HepG2 (cell line): ENCODE data around the gene PDPK1. TPM values are rescaled to one million over a fixed set of nuclear protein-coding genes. Genes with fewer than 3 reads are reported as not detected.
A peak's percentile ranks its signal among the peaks of the same experiment; 100 is the strongest.

Experiments
- ADNP ChIP-seq: sonication (generic); formaldehyde crosslinking; IDR thresholded peaks from 2 replicates; pipeline ENCODE4 v1.4.0; 2020; ENCODE audit warnings: missing genetic modification reagents
- AHR ChIP-seq: IDR thresholded peaks from 2 replicates; pipeline ENCODE4 v1.6.1; 2018; ENCODE audit warnings: missing genetic modification reagents, missing compliant biosample characterization
- BCL3 ChIP-seq: sonication (generic); formaldehyde crosslinking; IDR thresholded peaks from 2 replicates; pipeline ENCODE4 v1.5.1; 2020; ENCODE audit warnings: mild to moderate bottlenecking, missing genetic modification reagents, moderate library complexity
- CEBPG ChIP-seq: IDR thresholded peaks from 2 replicates; pipeline ENCODE4 v1.6.1; 2016
- EED ChIP-seq: sonication (generic); formaldehyde crosslinking; IDR thresholded peaks from 2 replicates; pipeline ENCODE4 v1.5.0; 2020; ENCODE audit warnings: mild to moderate bottlenecking, missing genetic modification reagents
- HMGA1 ChIP-seq: sonication (generic); formaldehyde crosslinking; conservative IDR thresholded peaks from 2 replicates; pipeline ENCODE4 v1.4.0; 2020; ENCODE audit warnings: missing genetic modification reagents
- HNRNPL ChIP-seq: fragments of 200-400 bp; formaldehyde crosslinking; IDR thresholded peaks from 2 replicates; pipeline ENCODE4 v1.6.1; 2017; ENCODE audit warnings: mild to moderate bottlenecking, low read depth, low read length
- KLF6 ChIP-seq: IDR thresholded peaks from 2 replicates; pipeline ENCODE4 v1.8.0; 2016; ENCODE audit warnings: missing biosample characterization, missing genetic modification reagents
- NFE2 ChIP-seq: sonication (generic); formaldehyde crosslinking; IDR thresholded peaks from 2 replicates; pipeline ENCODE4 v1.4.0; 2020; ENCODE audit warnings: missing genetic modification reagents
- ONECUT2 ChIP-seq: sonication (generic); formaldehyde crosslinking; IDR thresholded peaks from 2 replicates; pipeline ENCODE4 v1.4.0; 2020; ENCODE audit warnings: missing genetic modification reagents
- PHF21A ChIP-seq: sonication (generic); formaldehyde crosslinking; IDR thresholded peaks from 2 replicates; pipeline ENCODE4 v1.5.0; 2020; ENCODE audit warnings: mild to moderate bottlenecking, missing genetic modification reagents
- RBAK ChIP-seq: sonication (generic); formaldehyde crosslinking; IDR thresholded peaks from 2 replicates; pipeline ENCODE4 v1.5.1; 2020; ENCODE audit warnings: mild to moderate bottlenecking, missing genetic modification reagents
- RFXAP ChIP-seq: sonication (generic); formaldehyde crosslinking; IDR thresholded peaks from 2 replicates; pipeline ENCODE4 v1.4.0; 2020; ENCODE audit warnings: missing genetic modification reagents, borderline replicate concordance
- SRY ChIP-seq: sonication (generic); formaldehyde crosslinking; IDR thresholded peaks from 2 replicates; pipeline ENCODE4 v1.8.0; 2022; ENCODE audit warnings: mild to moderate bottlenecking, missing genetic modification reagents
- TRIM24 ChIP-seq: sonication (generic); formaldehyde crosslinking; IDR thresholded peaks from 2 replicates; pipeline ENCODE4 v1.8.0; 2022; ENCODE audit warnings: mild to moderate bottlenecking, missing genetic modification reagents
- ZNF101 ChIP-seq: sonication (generic); formaldehyde crosslinking; IDR thresholded peaks from 2 replicates; pipeline ENCODE4 v1.4.0; 2020; ENCODE audit warnings: mild to moderate bottlenecking, low read depth, missing genetic modification reagents, borderline replicate concordance
- ZNF143 ChIP-seq: sonication (generic); formaldehyde crosslinking; IDR thresholded peaks from 2 replicates; pipeline ENCODE4 v1.4.0; 2020; ENCODE audit warnings: missing genetic modification reagents
- ZNF251 ChIP-seq: sonication (generic); formaldehyde crosslinking; IDR thresholded peaks from 2 replicates; pipeline ENCODE4 v1.9.0; 2021; ENCODE audit warnings: mild to moderate bottlenecking, missing genetic modification reagents
- ZNF33A ChIP-seq: sonication (generic); formaldehyde crosslinking; IDR thresholded peaks from 2 replicates; pipeline ENCODE4 v1.5.1; 2020; ENCODE audit warnings: missing genetic modification reagents, mild to moderate bottlenecking, moderate library complexity, borderline replicate concordance
- ZNF777 ChIP-seq: sonication (generic); formaldehyde crosslinking; IDR thresholded peaks from 2 replicates; pipeline ENCODE4 v1.4.0; 2020; ENCODE audit warnings: missing genetic modification reagents
- ZSCAN29 ChIP-seq: sonication (generic); formaldehyde crosslinking; conservative IDR thresholded peaks from 2 replicates; pipeline ENCODE4 v1.4.0; 2020; ENCODE audit warnings: mild to moderate bottlenecking, missing genetic modification reagents
- polyA plus RNA-seq, 8 experiments: library from polyadenylated mRNA; depleted of rRNA in 3 of 8; stranded (reverse) in 7 of 8; unstranded in 1 of 8; fragments of >200 nt; fragmentation: Illumina TruSeq in 4 of 8; extraction: Trizol in 4 of 8; gene quantifications; 2 replicates each; pipeline versions ENCODE4 v1.2.1 to v1.2.3, GENCODE V29; 2011 to 2016; ENCODE audit warnings: low read depth in 4 of 8, missing spikeins in 1 of 8, mixed read lengths in 1 of 8; ENCODE audit not compliant: insufficient read depth in 1 of 8
- total RNA-seq, 5 experiments: library from RNA; depleted of rRNA; stranded (reverse); fragments of >200 nt; fragmentation: Illumina TruSeq; extraction: Trizol; gene quantifications; 2 replicates each; pipeline ENCODE4 v1.2.3, GENCODE V29; 2016; ENCODE audit warnings: low read depth in 1 of 5
- TF ChIP-seq, protein P1 (sequence below): IDR thresholded peaks from 2 replicates; pipeline ENCODE4 v1.6.1; 2016; ENCODE audit warnings: missing genetic modification reagents, missing compliant biosample characterization
- TF ChIP-seq, protein P2 (sequence below): sonication (generic); IDR thresholded peaks from 2 replicates; pipeline ENCODE4 v1.6.1; 2016; ENCODE audit warnings: low read depth, borderline replicate concordance
- TF ChIP-seq, protein P3 (sequence below): sonication (generic); formaldehyde crosslinking; IDR thresholded peaks from 2 replicates; pipeline ENCODE4 v1.9.0; 2021; ENCODE audit warnings: missing genetic modification reagents, borderline replicate concordance

Gene PDPK1
- total and polyA plus RNA-seq, 2 of the 13 experiments (the other 11 are each of a cell fraction or from before 2014, with no cell fraction given) = 59.6 to 129 TPM

DNA sequence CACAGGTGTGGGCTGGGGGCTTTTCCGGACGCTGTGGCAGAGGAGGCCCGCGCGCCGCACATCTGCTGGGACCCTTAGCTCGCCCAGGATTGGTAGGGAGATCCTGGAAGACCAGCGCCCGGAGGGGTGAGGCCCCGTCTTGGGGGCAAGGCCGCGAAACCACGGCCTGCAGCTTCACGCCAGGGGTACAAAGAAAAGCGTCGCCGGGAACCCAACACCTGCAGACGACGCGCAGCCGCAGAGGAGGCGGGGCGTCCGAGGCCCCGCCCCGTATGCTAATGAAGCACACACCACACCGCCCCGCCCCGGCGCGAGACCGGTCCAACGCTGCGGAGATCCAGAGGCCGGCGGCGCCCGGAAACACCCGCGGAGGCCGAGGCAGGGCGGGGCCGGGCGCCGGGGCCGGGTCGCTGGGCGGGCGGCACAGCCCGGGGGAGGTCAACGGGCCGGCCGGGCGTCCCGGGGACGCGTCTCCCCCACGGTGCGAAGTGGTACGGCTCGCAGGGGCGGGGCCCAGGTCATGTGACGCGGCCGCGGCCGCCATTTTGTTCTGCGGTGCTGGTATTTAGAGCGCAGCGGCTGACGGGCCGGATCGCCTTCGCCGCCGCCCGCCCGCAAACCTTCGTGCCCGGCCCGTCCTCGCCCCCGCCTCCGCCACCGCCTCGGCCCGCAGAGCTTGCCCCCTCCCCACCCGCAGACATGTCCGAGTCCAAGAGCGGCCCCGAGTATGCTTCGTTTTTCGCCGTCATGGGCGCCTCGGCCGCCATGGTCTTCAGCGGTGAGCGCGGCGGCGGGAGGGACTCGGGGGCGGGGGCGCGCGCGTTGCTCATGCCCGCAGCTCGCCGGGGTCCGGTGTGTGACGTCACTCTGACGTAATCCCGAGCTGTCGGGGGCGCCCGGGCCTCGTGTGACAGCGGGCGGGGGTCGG lies 24.2 kb upstream of the PDPK1 start, which contains the start of gene ATP6V0C (continued):
- TF ChIP-seq, protein P1, sequence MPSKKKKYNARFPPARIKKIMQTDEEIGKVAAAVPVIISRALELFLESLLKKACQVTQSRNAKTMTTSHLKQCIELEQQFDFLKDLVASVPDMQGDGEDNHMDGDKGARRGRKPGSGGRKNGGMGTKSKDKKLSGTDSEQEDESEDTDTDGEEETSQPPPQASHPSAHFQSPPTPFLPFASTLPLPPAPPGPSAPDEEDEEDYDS = peak; percentile 93
- TF ChIP-seq, protein P2, sequence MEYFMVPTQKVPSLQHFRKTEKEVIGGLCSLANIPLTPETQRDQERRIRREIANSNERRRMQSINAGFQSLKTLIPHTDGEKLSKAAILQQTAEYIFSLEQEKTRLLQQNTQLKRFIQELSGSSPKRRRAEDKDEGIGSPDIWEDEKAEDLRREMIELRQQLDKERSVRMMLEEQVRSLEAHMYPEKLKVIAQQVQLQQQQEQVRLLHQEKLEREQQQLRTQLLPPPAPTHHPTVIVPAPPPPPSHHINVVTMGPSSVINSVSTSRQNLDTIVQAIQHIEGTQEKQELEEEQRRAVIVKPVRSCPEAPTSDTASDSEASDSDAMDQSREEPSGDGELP = no peak
- TF ChIP-seq ZNF777 (CRISPR knock-in tag) = peak; percentile 43; the same call in 1 of the 2 replicates
- TF ChIP-seq ZNF143 = no peak
- TF ChIP-seq EED (CRISPR knock-in tag) = peak; percentile 55; the same call in 1 of the 2 replicates
- no peak for TF ChIP-seq ZSCAN29 (CRISPR knock-in tag)
- no peak for TF ChIP-seq CEBPG (CRISPR knock-in tag)
- no peak for TF ChIP-seq ZNF33A (CRISPR knock-in tag)
- no peak for TF ChIP-seq ZNF251 (CRISPR knock-in tag)
- TF ChIP-seq ZNF101 = no peak
- TF ChIP-seq TRIM24 (CRISPR knock-in tag) = no peak
- 0 out of 2 replicates have a peak, but pooled peaks have one; percentile 29 for TF ChIP-seq KLF6 (CRISPR knock-in tag)
- TF ChIP-seq ONECUT2 (CRISPR knock-in tag) = no peak
- no peak for TF ChIP-seq RBAK
- TF ChIP-seq BCL3 (CRISPR knock-in tag) = no peak
- TF ChIP-seq RFXAP = peak; percentile 50; the same call in 1 of the 2 replicates
- TF ChIP-seq HNRNPL = no peak
- TF ChIP-seq NFE2 (CRISPR knock-in tag) = no peak
- no peak for TF ChIP-seq AHR (CRISPR knock-in tag)
- TF ChIP-seq ADNP (CRISPR knock-in tag) = no peak
- TF ChIP-seq HMGA1 (CRISPR knock-in tag) = no peak
- TF ChIP-seq PHF21A (CRISPR knock-in tag) = peak; percentile 17; the same call in 1 of the 2 replicates
- no peak; the same call in 1 of the 2 replicates for TF ChIP-seq SRY (CRISPR knock-in tag)
- TF ChIP-seq, protein P3, sequence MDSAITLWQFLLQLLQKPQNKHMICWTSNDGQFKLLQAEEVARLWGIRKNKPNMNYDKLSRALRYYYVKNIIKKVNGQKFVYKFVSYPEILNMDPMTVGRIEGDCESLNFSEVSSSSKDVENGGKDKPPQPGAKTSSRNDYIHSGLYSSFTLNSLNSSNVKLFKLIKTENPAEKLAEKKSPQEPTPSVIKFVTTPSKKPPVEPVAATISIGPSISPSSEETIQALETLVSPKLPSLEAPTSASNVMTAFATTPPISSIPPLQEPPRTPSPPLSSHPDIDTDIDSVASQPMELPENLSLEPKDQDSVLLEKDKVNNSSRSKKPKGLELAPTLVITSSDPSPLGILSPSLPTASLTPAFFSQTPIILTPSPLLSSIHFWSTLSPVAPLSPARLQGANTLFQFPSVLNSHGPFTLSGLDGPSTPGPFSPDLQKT = no peak
